SU-DHL-6 (cell line): ENCODE measurements around the gene NRG3.

ENCODE experiments used
- H2AFZ ChIP-seq: fragments of 200-600 bp; sonication (generic); 2 replicates; pipeline ENCODE4 v1.6.1; 2014; ENCODE audit warnings: low read depth, mild to moderate bottlenecking, moderate library complexity, mixed read lengths, antibody characterized with exemption, low read length; ENCODE audit not compliant: severe bottlenecking
- H3F3A ChIP-seq: fragments of 200-600 bp; shearing (Covaris generic); 2 replicates; pipeline ENCODE4 v1.6.0; 2016; ENCODE audit warnings: antibody characterized with exemption, mild to moderate bottlenecking; ENCODE audit not compliant: insufficient read depth
- H3K27ac ChIP-seq: fragments of 200-600 bp; sonication (generic); 2 replicates; pipeline ENCODE4 v1.5.1; 2016; ENCODE audit warnings: low read depth, mild to moderate bottlenecking, low read length, moderate library complexity, mixed read lengths
- H3K27me3 ChIP-seq: fragments of 200-600 bp; sonication (generic), shearing (Covaris generic); 2 replicates; pipeline ENCODE4 v1.6.0; 2014; ENCODE audit warnings: mild to moderate bottlenecking, low read length
- H3K36me3 ChIP-seq: fragments of 200-600 bp; sonication (generic); 2 replicates; pipeline ENCODE4 v1.6.1; 2014; ENCODE audit warnings: mild to moderate bottlenecking, low read length, mixed read lengths
- H3K4me2 ChIP-seq: fragments of 300-600, 200-600 bp; shearing (Covaris generic), sonication (generic); 2 replicates; pipeline ENCODE4 v1.6.0; 2014; ENCODE audit warnings: low read length, low read depth, mild to moderate bottlenecking; ENCODE audit not compliant: poor library complexity, severe bottlenecking
- H3K4me3 ChIP-seq: fragments of 200-600 bp; sonication (generic); 2 replicates; pipeline ENCODE4 v1.5.1; 2014; ENCODE audit warnings: antibody characterized with exemption, low read length, mild to moderate bottlenecking, mixed read lengths; ENCODE audit not compliant: insufficient read depth, poor library complexity, severe bottlenecking
- H3K79me2 ChIP-seq: fragments of 200-600 bp; sonication (generic); 2 replicates; pipeline ENCODE4 v1.6.1; 2014; ENCODE audit warnings: mild to moderate bottlenecking, low read length, moderate library complexity; ENCODE audit not compliant: insufficient read depth
- H3K9ac ChIP-seq: fragments of 200-600 bp; sonication (generic); 2 replicates; pipeline ENCODE4 v1.7.0; 2014; ENCODE audit warnings: mild to moderate bottlenecking, low read length
- H3K9me2 ChIP-seq: fragments of 200-600 bp; sonication (generic); replicated peaks from 2 replicates; pipeline ENCODE4 v1.6.1; 2014; ENCODE audit warnings: low read length; ENCODE audit not compliant: insufficient read depth
- H3K9me3 ChIP-seq: fragments of 200-600 bp; sonication (generic); 2 replicates; pipeline ENCODE4 v1.6.1; 2014; ENCODE audit warnings: low read length, mixed read lengths; ENCODE audit not compliant: insufficient read depth
- H4K20me1 ChIP-seq: fragments of 200-600 bp; sonication (generic); 2 replicates; pipeline ENCODE4 v1.6.1; 2014; ENCODE audit warnings: low read depth, mild to moderate bottlenecking, antibody characterized with exemption, low read length, moderate library complexity, mixed read lengths
- EZH2phosphoT487 ChIP-seq: fragments of 200-600 bp; sonication (generic), shearing (Covaris generic); conservative IDR thresholded peaks from 2 replicates; pipeline ENCODE4 v1.6.1; 2018; ENCODE audit warnings: mild to moderate bottlenecking, antibody characterized with exemption, low read length, moderate library complexity, mixed read lengths
- TF ChIP-seq, protein P1 (sequence below): fragments of 200-600 bp; sonication (generic); IDR thresholded peaks from one replicate; pipeline ENCODE4 v1.5.1; 2017; ENCODE audit warnings: antibody characterized with exemption, mild to moderate bottlenecking, low read length, moderate library complexity; ENCODE audit not compliant: insufficient read depth, poor library complexity, severe bottlenecking

NRG3 gene

DNA sequence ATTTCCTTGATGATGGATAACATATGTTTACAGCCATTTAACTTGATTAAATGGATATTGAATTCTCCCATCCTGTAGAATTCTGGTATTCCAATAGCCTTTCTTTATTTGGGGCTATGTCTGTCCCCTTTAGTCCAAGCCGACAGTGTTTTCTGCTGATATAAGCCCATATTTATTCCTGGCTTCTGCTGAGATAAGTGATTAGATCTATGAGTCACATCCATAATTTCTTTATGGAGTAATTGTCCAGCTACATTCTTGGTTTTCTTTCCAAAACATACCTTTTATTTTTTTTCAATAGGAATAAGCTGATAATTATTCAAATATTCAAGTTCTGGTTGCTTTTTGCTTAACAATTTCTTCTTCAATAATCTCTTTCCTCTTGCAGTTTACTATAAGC, 106.7 kb downstream of the NRG3 start:
- Histone ChIP-seq H3K27ac (no peak overlapping the region), H2AFZ (no peak overlapping the region), H3F3A (no peaks in the 10 kb centered on the region), H3K9me3 (no peaks in the 10 kb centered on the region), H3K4me2 (no peak overlapping the region), H4K20me1 (no peaks in the 10 kb centered on the region), H3K4me3 (no peak overlapping the region), H3K79me2 (no peaks in the 10 kb centered on the region), H3K27me3 (no peaks in the 10 kb centered on the region), H3K36me3 (no peaks in the 10 kb centered on the region), H3K9ac (no peak overlapping the region), H3K9me2 (no peaks in the 10 kb centered on the region)
- TF ChIP-seq, protein P1, sequence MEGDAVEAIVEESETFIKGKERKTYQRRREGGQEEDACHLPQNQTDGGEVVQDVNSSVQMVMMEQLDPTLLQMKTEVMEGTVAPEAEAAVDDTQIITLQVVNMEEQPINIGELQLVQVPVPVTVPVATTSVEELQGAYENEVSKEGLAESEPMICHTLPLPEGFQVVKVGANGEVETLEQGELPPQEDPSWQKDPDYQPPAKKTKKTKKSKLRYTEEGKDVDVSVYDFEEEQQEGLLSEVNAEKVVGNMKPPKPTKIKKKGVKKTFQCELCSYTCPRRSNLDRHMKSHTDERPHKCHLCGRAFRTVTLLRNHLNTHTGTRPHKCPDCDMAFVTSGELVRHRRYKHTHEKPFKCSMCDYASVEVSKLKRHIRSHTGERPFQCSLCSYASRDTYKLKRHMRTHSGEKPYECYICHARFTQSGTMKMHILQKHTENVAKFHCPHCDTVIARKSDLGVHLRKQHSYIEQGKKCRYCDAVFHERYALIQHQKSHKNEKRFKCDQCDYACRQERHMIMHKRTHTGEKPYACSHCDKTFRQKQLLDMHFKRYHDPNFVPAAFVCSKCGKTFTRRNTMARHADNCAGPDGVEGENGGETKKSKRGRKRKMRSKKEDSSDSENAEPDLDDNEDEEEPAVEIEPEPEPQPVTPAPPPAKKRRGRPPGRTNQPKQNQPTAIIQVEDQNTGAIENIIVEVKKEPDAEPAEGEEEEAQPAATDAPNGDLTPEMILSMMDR, result no peak
- no peak for TF ChIP-seq EZH2phosphoT487

DNA sequence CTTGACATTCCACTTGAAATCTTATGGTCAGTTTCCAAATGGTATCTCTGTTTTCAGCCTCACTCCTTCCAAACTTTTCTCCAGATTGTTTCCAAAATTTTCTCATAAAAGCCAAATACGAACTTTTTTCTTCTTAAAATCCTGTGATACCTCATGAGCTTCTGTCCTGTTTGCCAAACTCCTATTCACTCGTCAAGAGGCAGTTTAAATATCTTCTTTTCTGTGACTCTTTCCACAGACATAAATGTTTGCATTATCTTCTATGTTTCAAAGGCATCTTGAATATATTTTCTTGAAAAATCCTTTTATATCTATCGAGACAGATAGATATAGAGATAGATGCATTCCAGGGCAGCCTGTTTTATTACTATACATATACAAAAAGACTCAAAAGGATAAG, 109.4 kb downstream of the NRG3 start:
- Histone ChIP-seq H3K79me2 (no peaks in the 10 kb centered on the region), H3K9me2 (no peaks in the 10 kb centered on the region), H3F3A (no peaks in the 10 kb centered on the region), H3K9me3 (no peaks in the 10 kb centered on the region), H4K20me1 (no peaks in the 10 kb centered on the region), H3K4me3 (no peak overlapping the region), H2AFZ (no peak overlapping the region), H3K4me2 (no peak overlapping the region), H3K36me3 (no peaks in the 10 kb centered on the region), H3K9ac (no peak overlapping the region), H3K27me3 (no peaks in the 10 kb centered on the region), H3K27ac (no peak overlapping the region)
- TF ChIP-seq, protein P1, result no peak
- TF ChIP-seq EZH2phosphoT487, result no peak

GRCh38 chr10:81995254-81995653, 120.3 kb downstream of the NRG3 start:
- no peak overlapping the region for H3K27ac ChIP-seq
- no peak overlapping the region for H3K4me2 ChIP-seq
- TF ChIP-seq, protein P1, result no peak
- no peaks in the 10 kb centered on the region for H3K9me2 ChIP-seq
- no peaks in the 10 kb centered on the region for H3K79me2 ChIP-seq
- no peak overlapping the region for H3K9ac ChIP-seq
- no peak overlapping the region for H2AFZ ChIP-seq
- no peaks in the 10 kb centered on the region for H3F3A ChIP-seq
- H3K27me3 ChIP-seq, result no peaks in the 10 kb centered on the region
- no peaks in the 10 kb centered on the region for H4K20me1 ChIP-seq
- no peaks in the 10 kb centered on the region for H3K36me3 ChIP-seq
- no peak overlapping the region for H3K4me3 ChIP-seq
- H3K9me3 ChIP-seq, result no peaks in the 10 kb centered on the region

- H3K9ac ChIP-seq, result no peak overlapping the region
These were observed 121.9 kb downstream of the NRG3 start for GRCh38 chr10:81996927-81997326.

More at GRCh38 chr10:81996927-81997326, 121.9 kb downstream of the NRG3 start:
- Histone ChIP-seq H4K20me1 (no peaks in the 10 kb centered on the region), H3K36me3 (no peaks in the 10 kb centered on the region), H3K27me3 (no peaks in the 10 kb centered on the region), H3F3A (no peaks in the 10 kb centered on the region), H3K9me2 (no peaks in the 10 kb centered on the region), H3K79me2 (no peaks in the 10 kb centered on the region), H3K4me3 (no peak overlapping the region), H3K27ac (no peak overlapping the region), H3K9me3 (no peaks in the 10 kb centered on the region), H3K4me2 (no peak overlapping the region), H2AFZ (no peak overlapping the region)
- TF ChIP-seq, protein P1, result no peak
- no peak for TF ChIP-seq EZH2phosphoT487
